Esophagus muscularis mucosa (tissue), 4 donors: ENCODE data around the gene AGAP1. TPM values are rescaled to one million over a fixed set of nuclear protein-coding genes. Genes with fewer than 3 reads are reported as not detected.

Experiments
- DNase-seq: peaks from one replicate; pipeline ENCODE4 v3.0.0-alpha.2; 2017; ENCODE audit errors: extremely low spot score
- H3K27ac ChIP-seq, 4 donors: fragments of 200-600 bp; sonication (generic); replicated peaks in 1 of 4; 1 replicate in 3 of 4; 2 replicates in 1 of 4; pipeline ENCODE4 v1.5.1; 2016 to 2019; ENCODE audit warnings: mild to moderate bottlenecking in 1 of 4
- H3K27me3 ChIP-seq, 4 donors: fragments of 200-600 bp; sonication (generic); one replicate each; pipeline versions ENCODE4 v1.5.1 to v1.6.0; 2016 to 2019
- H3K36me3 ChIP-seq, 4 donors: fragments of 200-600 bp; sonication (generic); one replicate each; pipeline ENCODE4 v1.5.1; 2016 to 2019
- H3K4me1 ChIP-seq, 4 donors: fragments of 200-600 bp; sonication (generic); one replicate each; pipeline ENCODE4 v1.5.1; 2016 to 2019
- H3K4me3 ChIP-seq, 4 donors: fragments of 200-600 bp; sonication (generic); 1 replicate in 2 of 4; 2 replicates in 2 of 4; pipeline ENCODE4 v1.5.1; 2016 to 2019; ENCODE audit warnings: mild to moderate bottlenecking in 4 of 4, moderate library complexity in 1 of 4
- H3K9me3 ChIP-seq, 4 donors: fragments of 200-600 bp; sonication (generic); 1 replicate in 3 of 4; 2 replicates in 1 of 4; pipeline ENCODE4 v1.5.1; 2016 to 2019
- CTCF ChIP-seq, 3 experiments: fragments of 200-600 bp in 2 of 3; fragments of 450-650 bp in 1 of 3; sonication (generic) in 2 of 3; IDR thresholded peaks; one replicate each; pipeline ENCODE4 v1.5.1; 2017 to 2019; ENCODE audit warnings: antibody characterized with exemption in 3 of 3, mild to moderate bottlenecking in 2 of 3, moderate library complexity in 1 of 3
- EP300 ChIP-seq: sonication (generic); formaldehyde crosslinking; IDR thresholded peaks from one replicate; pipeline ENCODE4 v1.6.1; 2017; ENCODE audit warnings: antibody characterized with exemption
- POLR2A ChIP-seq: fragments of 450-650 bp; IDR thresholded peaks from one replicate; pipeline ENCODE4 v1.6.1; 2017; ENCODE audit warnings: antibody characterized with exemption, moderate library complexity, mild to moderate bottlenecking, low read depth
- POLR2AphosphoS5 ChIP-seq, 2 donors: sonication (generic); formaldehyde crosslinking; IDR thresholded peaks; one replicate each; pipeline ENCODE4 v1.6.1; 2017; ENCODE audit warnings: antibody characterized with exemption in 2 of 2
- WGBS: methylation state at CpG from one replicate; pipeline ENCODE4 v1.1.5; 2018; 5-methylcytosine and 5-hydroxymethylcytosine counted together
- intact Hi-C: fragments of 100-400 bp; cut with DNase I; formaldehyde crosslinking; loops from one replicate; pipeline ENCODE4 v1.15.1; 2023
- total RNA-seq, 4 donors: library from RNA; depleted of rRNA; stranded (reverse); fragments of >200 nt; gene quantifications; one replicate each; pipeline versions ENCODE4 v1.1.0 to v1.2.1, GENCODE V29; 2016

The AGAP1 gene
- total RNA-seq, 4 donors from 2014 or later: 37.9 to 62.4 (median 47.2) TPM

GRCh38 chr2:235584638-235585007 is 90.8 kb downstream of the AGAP1 start:
- no peak overlapping the region for H3K27ac ChIP-seq
- no peaks in the 10 kb centered on the region for H3K9me3 ChIP-seq
- intact Hi-C loops: no loop called here
- H3K4me1 ChIP-seq: no peaks in the 10 kb centered on the region
- no peak overlapping the region for H3K4me3 ChIP-seq
- no peak for DNase-seq
- H3K36me3 ChIP-seq: no peaks in the 10 kb centered on the region
- TF ChIP-seq CTCF (IDR thresholded peaks at IDR 0.05) (no peak), POLR2A (no peak), EP300 (no peak), POLR2AphosphoS5 (IDR thresholded peaks at IDR 0.05) (no peak)
- H3K27me3 ChIP-seq: no peaks in the 10 kb centered on the region
- 95% methylated on average over 10 of the region's 10 CpGs for WGBS

- intact Hi-C loops: no loop called here
These were observed 93.4 kb downstream of the AGAP1 start for GRCh38 chr2:235587202-235587601.

GRCh38 chr2:235588750-235589149 is 94.9 kb downstream of the AGAP1 start:
- H3K27ac ChIP-seq: no peak overlapping the region
- intact Hi-C loops: no loop called here
- TF ChIP-seq CTCF (IDR thresholded peaks at IDR 0.05) (no peak), POLR2AphosphoS5 (IDR thresholded peaks at IDR 0.05) (no peak)
- H3K9me3 ChIP-seq: no peaks in the 10 kb centered on the region
- no peak overlapping the region for H3K4me3 ChIP-seq
- 61% methylated on average over 9 of the region's 9 CpGs for WGBS
- peaks cover 0 to 4% (median 0%) of the 10 kb centered on the region in 4 donors for H3K4me1 ChIP-seq
- no peak for DNase-seq
- H3K36me3 ChIP-seq: no peaks in the 10 kb centered on the region
- no peaks in the 10 kb centered on the region for H3K27me3 ChIP-seq

More at GRCh38 chr2:235587202-235587601, 93.4 kb downstream of the AGAP1 start:
- no peaks in the 10 kb centered on the region for H3K36me3 ChIP-seq
- TF ChIP-seq CTCF (IDR thresholded peaks at IDR 0.05) (no peak), POLR2AphosphoS5 (IDR thresholded peaks at IDR 0.05) (no peak)
- H3K9me3 ChIP-seq: no peaks in the 10 kb centered on the region
- WGBS: 92% methylated on average over 9 of the region's 9 CpGs
- H3K4me3 ChIP-seq: no peak overlapping the region
- H3K27ac ChIP-seq: no peak overlapping the region
- DNase-seq: no peak
- peaks cover 0 to 4% (median 0%) of the 10 kb centered on the region in 4 donors for H3K4me1 ChIP-seq
- H3K27me3 ChIP-seq: no peaks in the 10 kb centered on the region

- no peaks in the 10 kb centered on the region for H3K9me3 ChIP-seq
- no peak overlapping the region for H3K27ac ChIP-seq
- DNase-seq: no peak
- intact Hi-C loops: loop anchor here (5.0 kb wide), 1 partner anchor 159 kb away; no protein-coding TSS in a partner anchor
- TF ChIP-seq CTCF (IDR thresholded peaks at IDR 0.05): no peak
- TF ChIP-seq EP300: no peak
- TF ChIP-seq POLR2AphosphoS5 (IDR thresholded peaks at IDR 0.05): no peak
- TF ChIP-seq POLR2A: no peak
- no peak overlapping the region for H3K4me3 ChIP-seq
- no peaks in the 10 kb centered on the region for H3K36me3 ChIP-seq
- no peaks in the 10 kb centered on the region for H3K27me3 ChIP-seq
- H3K4me1 ChIP-seq: peaks cover 3 to 18% (median 13%) of the 10 kb centered on the region in 4 donors
- WGBS: 92% methylated on average over 13 of the region's 14 CpGs
These were observed 97.4 kb downstream of the AGAP1 start for GRCh38 chr2:235591231-235591730.

- Histone ChIP-seq H3K36me3 (no peaks in the 10 kb centered on the region), H3K4me1 (peaks cover 3 to 18% (median 13%) of the 10 kb centered on the region in 4 donors), H3K4me3 (no peak overlapping the region), H3K27ac (no peak overlapping the region), H3K27me3 (no peaks in the 10 kb centered on the region), H3K9me3 (no peaks in the 10 kb centered on the region)
- no peak for DNase-seq
- WGBS: 82% methylated on average over 5 of the region's 5 CpGs
- no peak for TF ChIP-seq CTCF (IDR thresholded peaks at IDR 0.05)
- no peak for TF ChIP-seq EP300
- no peak for TF ChIP-seq POLR2A
- no peak for TF ChIP-seq POLR2AphosphoS5 (IDR thresholded peaks at IDR 0.05)
- intact Hi-C loops: loop anchor here (5.0 kb wide), 1 partner anchor 160 kb away; no protein-coding TSS in a partner anchor
These were observed 98.1 kb downstream of the AGAP1 start for GRCh38 chr2:235591921-235592320.
